Astrocyte (in vitro differentiated cells and primary cell): Measurements from ENCODE around the gene RUVBL1. TPM values are rescaled to one million over a fixed set of nuclear protein-coding genes. Genes with fewer than 3 reads are reported as not detected.

Experiments
- DNase-seq: peaks from one replicate; pipeline ENCODE4 v3.0.0-alpha.2; 2010; ENCODE audit warnings: low read depth
- FAIRE-seq: peaks from 2 replicates; lab custom pipeline; 2011; peaks lifted over from hg19 to GRCh38; lab: Jason Lieb, UNC
- H2AFZ ChIP-seq: 2 replicates; pipeline ENCODE4 v1.6.0; 2012; ENCODE audit warnings: low read depth, low read length, inconsistent platforms
- H3K27ac ChIP-seq: 2 replicates; pipeline ENCODE4 v1.5.1; 2011; ENCODE audit warnings: low read depth, low read length, inconsistent platforms
- H3K27me3 ChIP-seq: 2 replicates; pipeline ENCODE4 v1.6.0; 2011; ENCODE audit warnings: low read length, inconsistent platforms; ENCODE audit not compliant: insufficient read depth
- H3K36me3 ChIP-seq: 2 replicates; pipeline ENCODE4 v1.5.1; 2011; ENCODE audit warnings: low read length, inconsistent platforms; ENCODE audit not compliant: insufficient read depth
- H3K4me1 ChIP-seq: 2 replicates; pipeline ENCODE4 v1.5.1; 2011; ENCODE audit warnings: low read length, inconsistent platforms; ENCODE audit not compliant: insufficient read depth
- H3K4me2 ChIP-seq: 2 replicates; pipeline ENCODE4 v1.6.0; 2012; ENCODE audit warnings: low read length, inconsistent platforms
- H3K4me3 ChIP-seq: 2 replicates; pipeline ENCODE4 v1.5.1; 2011; ENCODE audit warnings: low read depth, mild to moderate bottlenecking, low read length, inconsistent platforms; ENCODE audit not compliant: insufficient read depth
- H3K79me2 ChIP-seq: 2 replicates; pipeline ENCODE4 v1.6.0; 2012; ENCODE audit warnings: mild to moderate bottlenecking, low read length, inconsistent platforms; ENCODE audit not compliant: insufficient read depth
- H3K9ac ChIP-seq: 2 replicates; pipeline ENCODE4 v1.6.0; 2012; ENCODE audit warnings: mild to moderate bottlenecking, low read length, inconsistent platforms
- H3K9me3 ChIP-seq: 2 replicates; pipeline ENCODE4 v1.5.1; 2012; ENCODE audit warnings: low read depth, mild to moderate bottlenecking, low read length, inconsistent platforms; ENCODE audit not compliant: insufficient read depth
- H4K20me1 ChIP-seq: 2 replicates; pipeline ENCODE4 v1.6.0; 2012; ENCODE audit warnings: low read length, inconsistent platforms; ENCODE audit not compliant: insufficient read depth
- H3K27ac Mint-ChIP-seq: one replicate; pipeline ENCODE4 v1.8.0; 2021; ENCODE audit warnings: mild to moderate bottlenecking, mixed read lengths; ENCODE audit not compliant: unreplicated experiment
- H3K27me3 Mint-ChIP-seq: one replicate; pipeline ENCODE4 v1.8.0; 2021; ENCODE audit warnings: low read depth, mixed read lengths; ENCODE audit not compliant: unreplicated experiment
- H3K36me3 Mint-ChIP-seq: one replicate; pipeline ENCODE4 v1.8.0; 2021; ENCODE audit warnings: low read depth, mixed read lengths; ENCODE audit not compliant: unreplicated experiment
- H3K4me1 Mint-ChIP-seq: one replicate; pipeline ENCODE4 v1.8.0; 2021; ENCODE audit warnings: low read depth, mixed read lengths; ENCODE audit not compliant: unreplicated experiment
- H3K4me3 Mint-ChIP-seq: one replicate; pipeline ENCODE4 v1.8.0; 2021; ENCODE audit warnings: mild to moderate bottlenecking, moderate library complexity, mixed read lengths; ENCODE audit not compliant: unreplicated experiment
- H3K9me3 Mint-ChIP-seq: one replicate; pipeline ENCODE4 v1.8.0; 2021; ENCODE audit warnings: mild to moderate bottlenecking, mixed read lengths; ENCODE audit not compliant: unreplicated experiment
- CTCF ChIP-seq: IDR thresholded peaks from 2 replicates; pipeline ENCODE4 v1.5.1; 2011; ENCODE audit warnings: low read depth, mild to moderate bottlenecking, inconsistent platforms, low read length, moderate library complexity; ENCODE audit not compliant: insufficient read depth
- EZH2 ChIP-seq: IDR thresholded peaks from 2 replicates; pipeline ENCODE4 v1.6.1; 2012; ENCODE audit warnings: mild to moderate bottlenecking, low read length, inconsistent platforms; ENCODE audit not compliant: insufficient read depth
- total RNA-seq: library from RNA; stranded (reverse); gene quantifications from 2 replicates; pipeline ENCODE4 v1.2.1, GENCODE V29; 2021

Gene RUVBL1
- total RNA-seq, 1 donor from 2014 or later = 43.0 TPM

- Histone ChIP-seq H3K4me2 (no peak overlapping the region), H3K27ac (no peak overlapping the region), H3K27me3 (no peaks in the 10 kb centered on the region), H3K4me1 (peaks cover 13% of the 10 kb centered on the region), H3K79me2 (peaks cover 22% of the 10 kb centered on the region), H3K36me3 (no peaks in the 10 kb centered on the region), H2AFZ (no peak overlapping the region), H3K9me3 (no peaks in the 10 kb centered on the region), H3K4me3 (no peak overlapping the region), H3K9ac (no peak overlapping the region), H4K20me1 (no peaks in the 10 kb centered on the region)
- peaks cover 10% of the 10 kb centered on the region for H3K36me3 Mint-ChIP-seq
- H3K4me3 Mint-ChIP-seq = no peak overlapping the region
- no peak for FAIRE-seq
- TF ChIP-seq CTCF = no peak
- no peak for TF ChIP-seq EZH2
- H3K27ac Mint-ChIP-seq = no peak overlapping the region
- H3K9me3 Mint-ChIP-seq = no peaks in the 10 kb centered on the region
- no peak for DNase-seq
- H3K4me1 Mint-ChIP-seq = peaks cover 27% of the 10 kb centered on the region
- no peaks in the 10 kb centered on the region for H3K27me3 Mint-ChIP-seq
These were observed 9.5 kb downstream of the RUVBL1 start for GRCh38 chr3:128113817-128114794.

- no peak overlapping the region for H3K4me3 ChIP-seq
- H3K79me2 ChIP-seq = peaks cover 26% of the 10 kb centered on the region
- Mint-ChIP-seq H3K27ac (peak overlapping the region; percentile 71), H3K4me3 (no peak overlapping the region), H3K36me3 (peaks cover 12% of the 10 kb centered on the region), H3K9me3 (no peaks in the 10 kb centered on the region), H3K27me3 (no peaks in the 10 kb centered on the region), H3K4me1 (peaks cover 21% of the 10 kb centered on the region)
- H3K27ac ChIP-seq = peak overlapping the region; percentile 59
- H3K4me2 ChIP-seq = peak overlapping the region; percentile 60
- DNase-seq (peak; percentile 88), FAIRE-seq (peak; percentile 71)
- no peaks in the 10 kb centered on the region for H4K20me1 ChIP-seq
- TF ChIP-seq EZH2 (no peak), CTCF (no peak)
- H3K4me1 ChIP-seq = peaks cover 13% of the 10 kb centered on the region
- peak overlapping the region; percentile 14 for H2AFZ ChIP-seq
- H3K9ac ChIP-seq = peak overlapping the region; percentile 14
- H3K27me3 ChIP-seq = no peaks in the 10 kb centered on the region
- no peaks in the 10 kb centered on the region for H3K9me3 ChIP-seq
- H3K36me3 ChIP-seq = no peaks in the 10 kb centered on the region
These were observed 11.1 kb downstream of the RUVBL1 start for GRCh38 chr3:128112357-128112968.
